CD14-positive monocyte (primary cell): ENCODE results near the gene EML6. TPM values are rescaled to one million over a fixed set of nuclear protein-coding genes. Genes with fewer than 3 reads are reported as not detected.

Experiments used
- DNase-seq, 3 donors: peaks; one replicate each; pipeline ENCODE4 v3.0.0-alpha.2; 2011 to 2022
- H2AFZ ChIP-seq: 2 replicates; pipeline ENCODE4 v1.6.0; 2012; ENCODE audit warnings: mild to moderate bottlenecking, low read depth, low read length, inconsistent platforms; ENCODE audit not compliant: insufficient read depth, poor library complexity, severe bottlenecking
- H3K27ac ChIP-seq, 2 donors: 1 replicate in 1 of 2; 2 replicates in 1 of 2; pipeline ENCODE4 v1.5.1; 2012 to 2013; ENCODE audit warnings: low read length in 2 of 2, control low read depth in 1 of 2, inconsistent platforms in 1 of 2, low read depth in 1 of 2, mild to moderate bottlenecking in 1 of 2
- H3K27me3 ChIP-seq, 2 donors: one replicate each; pipeline versions ENCODE4 v1.6.0 to v1.6.1; 2011 to 2013; ENCODE audit warnings: low read length in 2 of 2; ENCODE audit not compliant: control insufficient read depth in 2 of 2, insufficient read depth in 2 of 2
- H3K36me3 ChIP-seq, 2 donors: replicated peaks in 1 of 2; 1 replicate in 1 of 2; 2 replicates in 1 of 2; pipeline versions ENCODE4 v1.5.1 to v1.6.1; 2012 to 2013; ENCODE audit warnings: low read length in 2 of 2, control low read depth in 1 of 2, inconsistent platforms in 1 of 2, mild to moderate bottlenecking in 1 of 2; ENCODE audit not compliant: insufficient read depth in 2 of 2, control insufficient read depth in 1 of 2
- H3K4me1 ChIP-seq, 2 donors: 1 replicate in 1 of 2; 2 replicates in 1 of 2; pipeline versions ENCODE4 v1.5.1 to v1.6.1; 2012 to 2013; ENCODE audit warnings: low read length in 2 of 2, control low read depth in 1 of 2, inconsistent platforms in 1 of 2, mild to moderate bottlenecking in 1 of 2, moderate library complexity in 1 of 2; ENCODE audit not compliant: insufficient read depth in 2 of 2, control insufficient read depth in 1 of 2
- H3K4me2 ChIP-seq: replicated peaks from 2 replicates; pipeline ENCODE3; 2012; ENCODE audit warnings: low read length, moderate library complexity, mild to moderate bottlenecking; ENCODE audit not compliant: poor library complexity, severe bottlenecking; ENCODE audit errors: extremely low read depth
- H3K4me3 ChIP-seq, 3 experiments: fragments of 200-600 bp in 1 of 3; sonication (generic) in 1 of 3; replicated peaks in 1 of 3; 1 replicate in 2 of 3; 2 replicates in 1 of 3; pipeline ENCODE4 v1.5.1; 2011 to 2013; ENCODE audit warnings: low read length in 3 of 3, mild to moderate bottlenecking in 3 of 3, control low read depth in 2 of 3, low read depth in 2 of 3, inconsistent platforms in 1 of 3, moderate library complexity in 1 of 3
- H3K79me2 ChIP-seq: 2 replicates; pipeline ENCODE4 v1.6.0; 2012; ENCODE audit warnings: mild to moderate bottlenecking, control low read depth, inconsistent platforms, low read length, moderate library complexity; ENCODE audit not compliant: insufficient read depth
- H3K9ac ChIP-seq: 2 replicates; pipeline ENCODE4 v1.6.0; 2017; ENCODE audit warnings: low read length, mild to moderate bottlenecking; ENCODE audit not compliant: insufficient read depth, poor library complexity, severe bottlenecking
- H3K9me3 ChIP-seq, 2 donors: replicated peaks in 1 of 2; 1 replicate in 1 of 2; 2 replicates in 1 of 2; pipeline versions ENCODE4 v1.5.1 to v1.6.1; 2012 to 2013; ENCODE audit warnings: low read length in 2 of 2, control low read depth in 1 of 2; ENCODE audit not compliant: control insufficient read depth in 1 of 2, insufficient read depth in 1 of 2
- H4K20me1 ChIP-seq: 2 replicates; pipeline ENCODE4 v1.6.0; 2012; ENCODE audit warnings: mild to moderate bottlenecking, low read length, control low read depth, moderate library complexity; ENCODE audit not compliant: insufficient read depth
- H3K27ac Mint-ChIP-seq, 7 donors: one replicate each; pipeline ENCODE4 v1.8.0; 2020; ENCODE audit warnings: mild to moderate bottlenecking in 7 of 7, mixed read lengths in 7 of 7, moderate library complexity in 6 of 7, inconsistent platforms in 2 of 7
- H3K27me3 Mint-ChIP-seq, 3 donors: one replicate each; pipeline ENCODE4 v1.8.0; 2021 to 2022; ENCODE audit warnings: low read depth in 3 of 3, mild to moderate bottlenecking in 3 of 3, mixed read lengths in 3 of 3, moderate library complexity in 3 of 3, inconsistent platforms in 1 of 3
- H3K36me3 Mint-ChIP-seq, 2 donors: one replicate each; pipeline ENCODE4 v1.8.0; 2020; ENCODE audit warnings: mixed read lengths in 2 of 2, inconsistent platforms in 1 of 2, mild to moderate bottlenecking in 1 of 2
- H3K4me1 Mint-ChIP-seq: one replicate; pipeline ENCODE4 v1.8.0; 2020; ENCODE audit warnings: mild to moderate bottlenecking, mixed read lengths
- H3K4me3 Mint-ChIP-seq, 2 donors: one replicate each; pipeline ENCODE4 v1.8.0; 2020; ENCODE audit warnings: mild to moderate bottlenecking in 2 of 2, mixed read lengths in 2 of 2, moderate library complexity in 1 of 2
- H3K9me3 Mint-ChIP-seq, 7 donors: one replicate each; pipeline ENCODE4 v1.8.0; 2020 to 2022; ENCODE audit warnings: mixed read lengths in 7 of 7, mild to moderate bottlenecking in 6 of 7, moderate library complexity in 6 of 7, inconsistent platforms in 2 of 7
- WGBS: methylation state at CpG from one replicate; pipeline ENCODE4 v1.1.5; 2013; ENCODE audit warnings: missing lambda C conversion rate; ENCODE audit not compliant: insufficient coverage; 5-methylcytosine and 5-hydroxymethylcytosine counted together
- intact Hi-C, 2 donors: fragments of 100-400 bp; cut with micrococcal nuclease; formaldehyde crosslinking; loops; one replicate each; pipeline versions ENCODE4 v1.15.0 to v1.15.1; 2023
- polyA plus RNA-seq, 3 donors: library from polyadenylated mRNA; depleted of rRNA in 1 of 3; unstranded in 2 of 3; stranded (reverse) in 1 of 3; fragments of 300-500 nt in 2 of 3; fragments of >200 nt in 1 of 3; fragmentation: Illumina TruSeq in 2 of 3; gene quantifications; 1 replicate in 2 of 3; 2 replicates in 1 of 3; pipeline ENCODE4 v1.2.3, GENCODE V29; 2012 to 2021
- TF ChIP-seq, protein P1 (sequence below): fragments of 200-600 bp; IDR thresholded peaks from one replicate; pipeline ENCODE4 v1.8.0; 2022; ENCODE audit warnings: antibody characterized with exemption, mild to moderate bottlenecking

The EML6 gene
- polyA plus RNA-seq, 3 donors: 0.79 TPM; not detected in 2

- Histone ChIP-seq H3K27ac (no peak overlapping the region), H3K4me1 (peaks cover 8 to 13% of the 10 kb centered on the region in 2 donors), H2AFZ (peak overlapping the region; percentile 46), H3K9ac (no peak overlapping the region), H3K4me2 (no peak overlapping the region), H3K9me3 (no peaks in the 10 kb centered on the region), H3K79me2 (no peaks in the 10 kb centered on the region), H4K20me1 (no peaks in the 10 kb centered on the region), H3K36me3 (no peaks in the 10 kb centered on the region), H3K4me3 (no peak overlapping the region), H3K27me3 (no peaks in the 10 kb centered on the region)
- WGBS: 100% methylated on average over 3 of the region's 9 CpGs
- intact Hi-C loops: loop anchor here in 1 of 2 donors (5.0 kb wide), 1 partner anchor 268 kb away; no protein-coding TSS in a partner anchor
- peaks cover 0 to 3% (median 1%) of the 10 kb centered on the region in 3 donors for H3K27me3 Mint-ChIP-seq
- TF ChIP-seq, protein P1, sequence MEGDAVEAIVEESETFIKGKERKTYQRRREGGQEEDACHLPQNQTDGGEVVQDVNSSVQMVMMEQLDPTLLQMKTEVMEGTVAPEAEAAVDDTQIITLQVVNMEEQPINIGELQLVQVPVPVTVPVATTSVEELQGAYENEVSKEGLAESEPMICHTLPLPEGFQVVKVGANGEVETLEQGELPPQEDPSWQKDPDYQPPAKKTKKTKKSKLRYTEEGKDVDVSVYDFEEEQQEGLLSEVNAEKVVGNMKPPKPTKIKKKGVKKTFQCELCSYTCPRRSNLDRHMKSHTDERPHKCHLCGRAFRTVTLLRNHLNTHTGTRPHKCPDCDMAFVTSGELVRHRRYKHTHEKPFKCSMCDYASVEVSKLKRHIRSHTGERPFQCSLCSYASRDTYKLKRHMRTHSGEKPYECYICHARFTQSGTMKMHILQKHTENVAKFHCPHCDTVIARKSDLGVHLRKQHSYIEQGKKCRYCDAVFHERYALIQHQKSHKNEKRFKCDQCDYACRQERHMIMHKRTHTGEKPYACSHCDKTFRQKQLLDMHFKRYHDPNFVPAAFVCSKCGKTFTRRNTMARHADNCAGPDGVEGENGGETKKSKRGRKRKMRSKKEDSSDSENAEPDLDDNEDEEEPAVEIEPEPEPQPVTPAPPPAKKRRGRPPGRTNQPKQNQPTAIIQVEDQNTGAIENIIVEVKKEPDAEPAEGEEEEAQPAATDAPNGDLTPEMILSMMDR: no peak
- peaks cover 14% of the 10 kb centered on the region for H3K4me1 Mint-ChIP-seq
- no peaks in the 10 kb centered on the region for H3K36me3 Mint-ChIP-seq
- no peaks in the 10 kb centered on the region for H3K9me3 Mint-ChIP-seq
- DNase-seq: peak; percentile 80 to 93 (median 83)
- peak overlapping the region; percentile 29 to 89 (median 64) for H3K27ac Mint-ChIP-seq
- no peak overlapping the region for H3K4me3 Mint-ChIP-seq
These were observed 180.5 kb downstream of the EML6 start for GRCh38 chr2:54903736-54904554.

- H3K9me3 Mint-ChIP-seq: no peaks in the 10 kb centered on the region
- TF ChIP-seq, protein P1: no peak
- H3K4me3 Mint-ChIP-seq: no peak overlapping the region
- peaks cover 0 to 3% (median 1%) of the 10 kb centered on the region in 3 donors for H3K27me3 Mint-ChIP-seq
- Histone ChIP-seq H3K79me2 (no peaks in the 10 kb centered on the region), H3K27me3 (no peaks in the 10 kb centered on the region), H2AFZ (no peak overlapping the region), H4K20me1 (no peaks in the 10 kb centered on the region), H3K4me1 (peaks cover 8 to 13% of the 10 kb centered on the region in 2 donors), H3K4me3 (no peak overlapping the region), H3K9ac (no peak overlapping the region), H3K27ac (no peak overlapping the region), H3K36me3 (no peaks in the 10 kb centered on the region), H3K4me2 (no peak overlapping the region), H3K9me3 (no peaks in the 10 kb centered on the region)
- H3K27ac Mint-ChIP-seq: peak overlapping the region in 2 of 7 donors; percentile 58 to 70
- WGBS: 100% methylated on average over 3 of the region's 5 CpGs
- no peaks in the 10 kb centered on the region for H3K36me3 Mint-ChIP-seq
- peaks cover 14% of the 10 kb centered on the region for H3K4me1 Mint-ChIP-seq
- no peak for DNase-seq
- intact Hi-C loops: loop anchor here in 1 of 2 donors (5.0 kb wide), 1 partner anchor 267 kb away; no protein-coding TSS in a partner anchor
These were observed 181.4 kb downstream of the EML6 start for GRCh38 chr2:54904836-54905235.
